DMS53 (cell line): ENCODE results near the gene SYT10.
"Not testable (repeated sequence)": the region's sequence is repeated elsewhere in the genome, so short reads cannot be mapped to it uniquely, and the experiment has no call there.

Experiments
- DNase-seq: peaks from one replicate; lab custom pipeline; 2025; lab: John Stamatoyannopoulos, UW

The SYT10 gene

DNA sequence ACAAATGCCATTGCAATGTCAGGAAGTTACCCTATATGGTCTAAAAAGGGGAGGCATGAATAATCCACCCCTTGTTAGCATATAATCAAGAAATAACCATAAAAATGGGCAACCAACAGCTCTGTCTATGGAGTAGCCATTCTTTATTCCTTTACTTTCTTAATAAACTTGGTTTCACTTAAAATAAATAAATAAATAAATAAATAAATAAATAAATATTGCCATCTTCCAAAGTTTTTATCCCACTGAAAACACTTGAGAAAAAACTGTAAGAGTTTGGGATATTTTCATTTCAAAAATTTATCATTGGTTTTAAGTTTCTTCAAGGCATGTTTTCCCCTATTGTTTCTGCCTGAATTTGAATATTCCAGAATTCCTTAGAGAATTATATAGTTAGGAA is 89.8 kb downstream of the SYT10 start:
- no peak for DNase-seq

GRCh38 chr12:33331961-33332398 is 107.6 kb downstream of the SYT10 start:
- DNase-seq = not testable (repeated sequence)

DNA sequence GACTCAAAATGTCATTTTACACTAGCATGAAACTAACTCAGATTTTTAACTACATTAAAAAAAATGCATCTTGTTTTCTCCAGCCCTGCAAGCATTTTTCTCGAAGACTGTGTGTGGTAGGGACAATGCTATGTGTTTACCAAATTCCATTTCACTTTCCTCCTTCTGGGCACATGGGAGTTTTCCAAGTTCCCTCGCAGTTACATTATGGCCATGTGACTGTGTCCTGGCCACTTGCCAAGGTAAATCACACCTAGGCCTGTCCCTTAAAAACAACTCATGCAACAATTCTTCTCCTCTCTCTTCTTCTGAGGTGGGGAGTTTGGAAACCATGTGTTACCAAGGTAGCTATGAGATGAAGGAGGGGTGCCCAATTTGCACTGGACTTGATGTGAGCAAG is 108.7 kb downstream of the SYT10 start:
- no peak for DNase-seq
